Measurements from ENCODE around the gene ATP1A2.

- no peak for TF ChIP-seq CTCF (IDR thresholded peaks at IDR 0.05)
- no peak for TF ChIP-seq POLR2A (IDR thresholded peaks at IDR 0.05)
Measured at GRCh38 chr1:160166166-160166868, 50.8 kb downstream of the ATP1A2 start.
